ENCODE measurements around the gene MYT1.

- TF ChIP-seq EZH2 (IDR thresholded peaks at IDR 0.05; ENCODE audit: borderline replicate concordance, low read length) = no peak
- no peak for TF ChIP-seq CTCF (conservative IDR thresholded peaks at IDR 0.05 in 1 of 2, IDR thresholded peaks at IDR 0.05 in 1 of 2; ENCODE audit: extremely low read depth in 1 of 2, insufficient read depth in 1 of 2, low read depth in 1 of 2, low read length in 2 of 2)
Observed at GRCh38 chr20:64224351-64225170, 60.3 kb downstream of the MYT1 start.
